HEK293 (cell line): ENCODE results near the gene GLT1D1.
A peak's percentile ranks its signal among the peaks of the same experiment; 100 is the strongest.

Experiments used
- BCL11B ChIP-seq: fragments of 450-650 bp; formaldehyde crosslinking; IDR thresholded peaks from 2 replicates; pipeline ENCODE4 v1.5.1; 2016; ENCODE audit warnings: low read depth, missing biosample characterization, missing genetic modification characterization
- FEZF1 ChIP-seq: fragments of 450-650 bp; formaldehyde crosslinking; IDR thresholded peaks from 2 replicates; pipeline ENCODE4 v1.5.1; 2016; ENCODE audit warnings: missing biosample characterization, missing genetic modification characterization
- GFI1B ChIP-seq: fragments of 450-650 bp; formaldehyde crosslinking; IDR thresholded peaks from 2 replicates; pipeline ENCODE4 v1.5.1; 2016; ENCODE audit warnings: missing biosample characterization, missing genetic modification characterization
- HOXC10 ChIP-seq: sonication (generic); formaldehyde crosslinking; IDR thresholded peaks from 2 replicates; pipeline ENCODE4 v1.8.1; 2023; ENCODE audit warnings: mild to moderate bottlenecking, missing genetic modification reagents
- KLF16 ChIP-seq: fragments of 450-650 bp; formaldehyde crosslinking; IDR thresholded peaks from 2 replicates; pipeline ENCODE4 v1.5.1; 2017; ENCODE audit warnings: missing biosample characterization, missing genetic modification characterization
- KLF7 ChIP-seq: fragments of 450-650 bp; formaldehyde crosslinking; IDR thresholded peaks from 2 replicates; pipeline ENCODE4 v1.5.1; 2016; ENCODE audit warnings: missing biosample characterization, missing genetic modification characterization, borderline replicate concordance
- OSR2 ChIP-seq: fragments of 450-650 bp; formaldehyde crosslinking; IDR thresholded peaks from 2 replicates; pipeline ENCODE4 v1.5.1; 2016; ENCODE audit warnings: missing biosample characterization, missing genetic modification characterization
- SALL2 ChIP-seq: fragments of 450-650 bp; formaldehyde crosslinking; IDR thresholded peaks from 2 replicates; pipeline ENCODE4 v1.5.0; 2017; ENCODE audit warnings: missing biosample characterization, mild to moderate bottlenecking, missing genetic modification characterization, borderline replicate concordance
- ZFHX2 ChIP-seq: fragments of 450-650 bp; formaldehyde crosslinking; conservative IDR thresholded peaks from 2 replicates; pipeline ENCODE4 v1.5.1; 2016; ENCODE audit warnings: missing biosample characterization, missing genetic modification characterization
- ZFP41 ChIP-seq: fragments of 450-650 bp; formaldehyde crosslinking; IDR thresholded peaks from 2 replicates; pipeline ENCODE4 v1.5.1; 2016; ENCODE audit warnings: missing biosample characterization, missing genetic modification characterization, borderline replicate concordance
- ZNF112 ChIP-seq: fragments of 450-650 bp; formaldehyde crosslinking; IDR thresholded peaks from 2 replicates; pipeline ENCODE4 v1.5.0; 2017; ENCODE audit warnings: missing biosample characterization, missing genetic modification characterization
- ZNF114 ChIP-seq: fragments of 450-650 bp; formaldehyde crosslinking; IDR thresholded peaks from 2 replicates; pipeline ENCODE4 v1.5.0; 2017; ENCODE audit warnings: missing biosample characterization, missing genetic modification characterization
- ZNF133 ChIP-seq: fragments of 450-650 bp; formaldehyde crosslinking; IDR thresholded peaks from 2 replicates; pipeline ENCODE4 v1.5.1; 2016; ENCODE audit warnings: missing biosample characterization, missing genetic modification characterization
- ZNF140 ChIP-seq: fragments of 450-650 bp; formaldehyde crosslinking; IDR thresholded peaks from 2 replicates; pipeline ENCODE4 v1.5.1; 2016; ENCODE audit warnings: missing biosample characterization, missing genetic modification characterization
- ZNF146 ChIP-seq: fragments of 450-650 bp; formaldehyde crosslinking; IDR thresholded peaks from 2 replicates; pipeline ENCODE4 v1.5.1; 2016; ENCODE audit warnings: missing biosample characterization, missing genetic modification characterization
- ZNF155 ChIP-seq: fragments of 450-650 bp; formaldehyde crosslinking; IDR thresholded peaks from 2 replicates; pipeline ENCODE4 v1.5.1; 2016; ENCODE audit warnings: missing biosample characterization, missing genetic modification characterization
- ZNF157 ChIP-seq: fragments of 450-650 bp; formaldehyde crosslinking; IDR thresholded peaks from 2 replicates; pipeline ENCODE4 v1.5.1; 2016; ENCODE audit warnings: missing biosample characterization, missing genetic modification characterization
- ZNF221 ChIP-seq: fragments of 450-650 bp; formaldehyde crosslinking; IDR thresholded peaks from 2 replicates; pipeline ENCODE4 v1.5.1; 2017; ENCODE audit warnings: missing biosample characterization, missing genetic modification characterization, borderline replicate concordance
- ZNF248 ChIP-seq: fragments of 450-650 bp; formaldehyde crosslinking; IDR thresholded peaks from 2 replicates; pipeline ENCODE4 v1.5.1; 2017; ENCODE audit warnings: missing biosample characterization, missing genetic modification characterization
- ZNF311 ChIP-seq: fragments of 450-650 bp; formaldehyde crosslinking; IDR thresholded peaks from 2 replicates; pipeline ENCODE4 v1.5.1; 2017; ENCODE audit warnings: missing biosample characterization, missing genetic modification characterization, borderline replicate concordance
- ZNF423 ChIP-seq: fragments of 450-650 bp; formaldehyde crosslinking; IDR thresholded peaks from 2 replicates; pipeline ENCODE4 v1.5.1; 2016; ENCODE audit warnings: missing biosample characterization, missing genetic modification characterization
- ZNF426 ChIP-seq: fragments of 450-650 bp; formaldehyde crosslinking; IDR thresholded peaks from 2 replicates; pipeline ENCODE4 v1.5.1; 2017; ENCODE audit warnings: missing biosample characterization, missing genetic modification characterization, mild to moderate bottlenecking, inconsistent platforms, moderate library complexity
- ZNF433 ChIP-seq: fragments of 450-650 bp; formaldehyde crosslinking; IDR thresholded peaks from 2 replicates; pipeline ENCODE4 v1.5.1; 2016; ENCODE audit warnings: missing biosample characterization, missing genetic modification characterization, low read depth
- ZNF549 ChIP-seq: fragments of 450-650 bp; IDR thresholded peaks from 2 replicates; pipeline ENCODE4 v1.5.1; 2018; ENCODE audit warnings: missing biosample characterization, missing genetic modification characterization, mild to moderate bottlenecking, inconsistent platforms, moderate library complexity
- ZNF571 ChIP-seq: fragments of 450-650 bp; formaldehyde crosslinking; IDR thresholded peaks from 2 replicates; pipeline ENCODE4 v1.5.0; 2017; ENCODE audit warnings: missing biosample characterization, missing genetic modification characterization
- ZNF654 ChIP-seq: fragments of 450-650 bp; formaldehyde crosslinking; IDR thresholded peaks from 2 replicates; pipeline ENCODE4 v1.5.1; 2016; ENCODE audit warnings: low read depth, missing biosample characterization, missing genetic modification characterization
- ZNF677 ChIP-seq: fragments of 450-650 bp; IDR thresholded peaks from 2 replicates; pipeline ENCODE4 v1.5.0; 2018; ENCODE audit warnings: missing biosample characterization, mild to moderate bottlenecking, missing genetic modification characterization, moderate library complexity
- ZNF777 ChIP-seq: fragments of 450-650 bp; formaldehyde crosslinking; IDR thresholded peaks from 2 replicates; pipeline ENCODE4 v1.5.1; 2017; ENCODE audit warnings: missing biosample characterization, missing genetic modification characterization, borderline replicate concordance
- ZNF792 ChIP-seq: fragments of 450-650 bp; formaldehyde crosslinking; IDR thresholded peaks from 2 replicates; pipeline ENCODE4 v1.5.1; 2016; ENCODE audit warnings: missing biosample characterization, missing genetic modification characterization
- ZNF830 ChIP-seq: fragments of 450-650 bp; IDR thresholded peaks from 2 replicates; pipeline ENCODE4 v1.5.0; 2018; ENCODE audit warnings: missing biosample characterization, missing genetic modification characterization, low read depth, mild to moderate bottlenecking, moderate library complexity
- ZNF837 ChIP-seq: fragments of 450-650 bp; formaldehyde crosslinking; IDR thresholded peaks from 2 replicates; pipeline ENCODE4 v1.5.1; 2016; ENCODE audit warnings: missing biosample characterization, missing genetic modification characterization
- TF ChIP-seq, protein P1 (sequence below): fragments of 450-650 bp; formaldehyde crosslinking; IDR thresholded peaks from 2 replicates; pipeline ENCODE4 v1.5.1; 2017; ENCODE audit warnings: missing biosample characterization, mild to moderate bottlenecking, missing genetic modification characterization, moderate library complexity
- TF ChIP-seq, protein P2 (sequence below): fragments of 450-650 bp; IDR thresholded peaks from 2 replicates; pipeline ENCODE4 v1.5.1; 2018; ENCODE audit warnings: missing biosample characterization, missing genetic modification characterization
- TF ChIP-seq, protein P3 (sequence below): fragments of 450-650 bp; formaldehyde crosslinking; IDR thresholded peaks from 2 replicates; pipeline ENCODE4 v1.5.1; 2017; ENCODE audit warnings: missing biosample characterization, missing genetic modification characterization

Gene GLT1D1

DNA sequence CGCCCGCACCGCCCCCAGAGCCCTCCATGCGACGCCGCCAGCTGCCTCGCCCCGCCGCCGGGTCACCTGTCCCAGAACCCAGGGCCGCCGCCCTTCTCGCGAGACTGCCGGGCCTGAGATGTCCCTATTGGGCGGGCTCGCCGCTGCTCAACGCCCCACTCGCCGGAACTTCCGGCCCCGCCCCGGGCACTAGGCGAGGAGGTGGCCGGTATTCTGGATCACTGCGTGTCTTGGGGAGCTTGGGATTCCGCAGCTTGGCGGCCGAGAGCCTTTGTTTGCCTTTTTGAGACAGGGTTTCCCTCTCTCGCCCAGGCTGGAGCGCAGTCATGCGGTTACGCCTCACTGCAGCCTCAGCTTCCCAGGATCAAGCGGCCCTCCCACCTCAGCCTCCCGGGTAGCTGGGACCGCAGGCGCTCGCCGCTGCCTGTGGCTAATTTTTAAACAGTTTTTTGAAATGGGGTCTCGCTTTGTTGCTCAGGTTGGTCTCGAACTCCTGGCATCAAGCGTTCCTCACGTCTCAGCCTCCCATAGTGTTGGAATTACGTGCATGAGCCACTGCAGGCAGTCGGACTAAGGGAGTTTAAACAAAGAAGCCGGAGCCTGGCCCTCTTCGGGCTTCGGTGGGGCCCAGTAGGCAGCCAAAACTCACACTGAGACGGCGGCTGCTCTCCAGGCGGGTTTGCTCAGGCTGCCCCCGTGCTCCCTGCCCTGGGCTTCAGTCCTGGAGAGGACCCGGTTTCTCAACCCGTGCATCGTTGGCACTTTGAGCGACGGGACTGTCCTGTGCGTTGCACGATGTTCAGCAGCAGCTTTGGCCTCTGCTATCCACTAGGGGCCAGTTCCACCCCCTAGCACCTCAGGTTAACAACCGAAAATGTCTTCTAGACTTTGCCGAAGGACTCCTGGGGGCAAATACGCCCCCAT, 29.1 kb upstream of the GLT1D1 start, which contains the start of gene SLC15A4 (continued):
- TF ChIP-seq ZNF571: no peak
- TF ChIP-seq ZNF114 (tag by site-specific recombination): no peak
- TF ChIP-seq OSR2 (tag by site-specific recombination): no peak
- no peak for TF ChIP-seq ZNF157 (tag by site-specific recombination)
- TF ChIP-seq KLF7 (tag by site-specific recombination): peak; percentile 98
- TF ChIP-seq KLF16: peak; percentile 87
- no peak for TF ChIP-seq ZNF140 (tag by site-specific recombination)
- no peak for TF ChIP-seq ZNF221 (tag by site-specific recombination)
- TF ChIP-seq ZNF777 (tag by site-specific recombination): no peak
- no peak for TF ChIP-seq SALL2 (tag by site-specific recombination)
- no peak for TF ChIP-seq ZNF133 (tag by site-specific recombination)
- TF ChIP-seq ZNF311 (tag by site-specific recombination): no peak
- TF ChIP-seq ZNF433: no peak
- no peak for TF ChIP-seq GFI1B
- TF ChIP-seq, protein P1, sequence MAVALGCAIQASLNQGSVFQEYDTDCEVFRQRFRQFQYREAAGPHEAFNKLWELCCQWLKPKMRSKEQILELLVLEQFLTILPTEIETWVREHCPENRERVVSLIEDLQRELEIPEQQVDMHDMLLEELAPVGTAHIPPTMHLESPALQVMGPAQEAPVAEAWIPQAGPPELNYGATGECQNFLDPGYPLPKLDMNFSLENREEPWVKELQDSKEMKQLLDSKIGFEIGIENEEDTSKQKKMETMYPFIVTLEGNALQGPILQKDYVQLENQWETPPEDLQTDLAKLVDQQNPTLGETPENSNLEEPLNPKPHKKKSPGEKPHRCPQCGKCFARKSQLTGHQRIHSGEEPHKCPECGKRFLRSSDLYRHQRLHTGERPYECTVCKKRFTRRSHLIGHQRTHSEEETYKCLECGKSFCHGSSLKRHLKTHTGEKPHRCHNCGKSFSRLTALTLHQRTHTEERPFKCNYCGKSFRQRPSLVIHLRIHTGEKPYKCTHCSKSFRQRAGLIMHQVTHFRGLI: no peak
- TF ChIP-seq ZNF155: no peak
- TF ChIP-seq ZNF837 (tag by site-specific recombination): no peak
- TF ChIP-seq ZNF830 (tag by site-specific recombination): no peak
- no peak for TF ChIP-seq ZNF146 (tag by site-specific recombination)
- TF ChIP-seq ZNF654 (tag by site-specific recombination): no peak
- TF ChIP-seq ZNF792 (tag by site-specific recombination): no peak
- TF ChIP-seq FEZF1 (tag by site-specific recombination): no peak; the same call in 1 of the 2 replicates
- no peak for TF ChIP-seq BCL11B (tag by site-specific recombination)
- no peak for TF ChIP-seq ZNF112 (tag by site-specific recombination)
- TF ChIP-seq, protein P2, sequence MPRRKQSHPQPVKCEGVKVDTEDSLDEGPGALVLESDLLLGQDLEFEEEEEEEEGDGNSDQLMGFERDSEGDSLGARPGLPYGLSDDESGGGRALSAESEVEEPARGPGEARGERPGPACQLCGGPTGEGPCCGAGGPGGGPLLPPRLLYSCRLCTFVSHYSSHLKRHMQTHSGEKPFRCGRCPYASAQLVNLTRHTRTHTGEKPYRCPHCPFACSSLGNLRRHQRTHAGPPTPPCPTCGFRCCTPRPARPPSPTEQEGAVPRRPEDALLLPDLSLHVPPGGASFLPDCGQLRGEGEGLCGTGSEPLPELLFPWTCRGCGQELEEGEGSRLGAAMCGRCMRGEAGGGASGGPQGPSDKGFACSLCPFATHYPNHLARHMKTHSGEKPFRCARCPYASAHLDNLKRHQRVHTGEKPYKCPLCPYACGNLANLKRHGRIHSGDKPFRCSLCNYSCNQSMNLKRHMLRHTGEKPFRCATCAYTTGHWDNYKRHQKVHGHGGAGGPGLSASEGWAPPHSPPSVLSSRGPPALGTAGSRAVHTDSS (tag by site-specific recombination): no peak
- no peak for TF ChIP-seq ZNF248 (tag by site-specific recombination)
- no peak for TF ChIP-seq ZFP41 (tag by site-specific recombination)
- TF ChIP-seq ZNF549: no peak
- TF ChIP-seq ZNF677 (tag by site-specific recombination): no peak
- TF ChIP-seq, protein P3, sequence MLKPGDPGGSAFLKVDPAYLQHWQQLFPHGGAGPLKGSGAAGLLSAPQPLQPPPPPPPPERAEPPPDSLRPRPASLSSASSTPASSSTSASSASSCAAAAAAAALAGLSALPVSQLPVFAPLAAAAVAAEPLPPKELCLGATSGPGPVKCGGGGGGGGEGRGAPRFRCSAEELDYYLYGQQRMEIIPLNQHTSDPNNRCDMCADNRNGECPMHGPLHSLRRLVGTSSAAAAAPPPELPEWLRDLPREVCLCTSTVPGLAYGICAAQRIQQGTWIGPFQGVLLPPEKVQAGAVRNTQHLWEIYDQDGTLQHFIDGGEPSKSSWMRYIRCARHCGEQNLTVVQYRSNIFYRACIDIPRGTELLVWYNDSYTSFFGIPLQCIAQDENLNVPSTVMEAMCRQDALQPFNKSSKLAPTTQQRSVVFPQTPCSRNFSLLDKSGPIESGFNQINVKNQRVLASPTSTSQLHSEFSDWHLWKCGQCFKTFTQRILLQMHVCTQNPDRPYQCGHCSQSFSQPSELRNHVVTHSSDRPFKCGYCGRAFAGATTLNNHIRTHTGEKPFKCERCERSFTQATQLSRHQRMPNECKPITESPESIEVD (tag by site-specific recombination): no peak
- no peak for TF ChIP-seq ZFHX2 (tag by site-specific recombination)
- TF ChIP-seq ZNF426 (tag by site-specific recombination): no peak
- no peak for TF ChIP-seq HOXC10 (CRISPR knock-in tag)
- no peak for TF ChIP-seq ZNF423 (tag by site-specific recombination)
